NCI-H1105 treated with DMSO at 0.1 percent for 48 hours (cell line): ENCODE measurements around the gene IPO11.
"Not testable (repeated sequence)": the region's sequence is repeated elsewhere in the genome, so short reads cannot be mapped to it uniquely, and the experiment has no call there.

Experiments used
- DNase-seq: peaks from one replicate; lab custom pipeline; 2025; lab: John Stamatoyannopoulos, UW

The IPO11 gene

GRCh38 chr5:62645223-62645622 lies 232.7 kb downstream of the IPO11 start:
- no peak for DNase-seq

GRCh38 chr5:62647241-62647640 lies 234.7 kb downstream of the IPO11 start:
- no peak for DNase-seq

DNA sequence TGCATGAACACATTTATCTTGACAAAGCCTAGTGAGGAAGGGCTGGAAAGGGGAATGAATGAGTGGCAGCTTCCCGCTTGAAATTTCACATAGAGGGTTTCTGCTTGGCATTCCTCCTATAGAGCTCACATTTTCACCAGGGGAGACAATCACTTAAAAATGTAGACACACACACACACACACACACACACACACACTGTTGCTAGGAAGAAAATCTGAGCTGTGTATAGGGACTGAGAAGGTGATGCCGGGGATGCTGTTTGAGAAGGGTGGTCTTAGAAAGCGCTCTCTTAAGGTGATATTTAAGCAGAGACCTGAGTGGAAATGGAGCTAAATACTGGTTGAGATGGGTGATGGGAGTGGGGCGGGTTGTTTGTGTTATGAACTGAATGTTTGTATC lies 236.5 kb downstream of the IPO11 start:
- no peak for DNase-seq

DNA sequence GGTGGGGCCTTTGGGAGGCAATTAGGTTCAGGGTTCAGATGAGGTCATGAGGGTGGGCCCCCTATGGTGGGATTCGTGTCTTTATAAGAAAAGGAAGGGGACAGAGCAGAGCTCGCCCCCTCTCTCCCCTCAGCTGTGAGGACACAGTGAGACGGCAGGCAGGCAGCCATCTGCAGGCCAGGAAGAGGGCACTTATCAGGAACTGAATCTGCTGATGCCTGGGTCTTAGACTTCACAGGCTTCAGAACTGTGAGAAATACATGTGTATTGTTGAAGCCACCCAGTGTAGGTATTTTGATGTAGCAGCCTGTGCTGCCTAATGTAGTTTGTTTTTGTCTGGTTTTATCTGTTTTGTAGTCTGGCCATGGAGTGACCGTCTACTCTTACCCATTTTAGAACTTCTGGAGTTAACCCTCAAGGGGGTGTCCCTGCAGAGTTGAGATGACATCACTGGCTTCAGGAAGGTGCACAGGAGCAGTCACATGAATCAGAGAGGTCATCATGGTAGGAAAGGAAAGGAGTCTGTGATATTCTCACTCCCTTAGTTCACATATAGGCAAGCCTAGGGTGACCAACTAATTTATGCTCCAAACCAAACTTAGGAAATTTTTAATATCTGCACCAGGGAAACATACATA lies 237.0 kb downstream of the IPO11 start:
- no peak for DNase-seq

DNA sequence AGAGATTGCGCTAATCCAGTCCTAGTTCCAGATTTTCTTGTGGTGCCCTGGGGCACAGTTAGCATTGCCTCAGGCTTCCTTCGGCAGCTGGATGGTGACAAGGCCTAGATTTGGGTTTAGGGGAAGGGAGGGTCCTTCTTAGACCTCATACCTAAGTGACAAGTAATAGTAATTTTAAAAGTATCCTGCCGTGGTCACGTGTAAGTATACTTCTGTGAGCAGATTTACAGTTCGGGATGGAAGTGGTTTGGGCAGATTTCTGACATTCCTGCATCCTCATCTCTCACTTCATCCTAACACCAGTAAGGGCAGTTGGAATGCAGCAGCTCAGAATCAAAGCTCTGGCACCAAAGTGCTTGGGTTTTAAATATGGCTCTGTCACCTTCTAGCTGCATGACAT lies 237.6 kb downstream of the IPO11 start:
- no peak for DNase-seq

- DNase-seq, result no peak
These were observed 239.7 kb downstream of the IPO11 start for GRCh38 chr5:62652225-62652624.

DNA sequence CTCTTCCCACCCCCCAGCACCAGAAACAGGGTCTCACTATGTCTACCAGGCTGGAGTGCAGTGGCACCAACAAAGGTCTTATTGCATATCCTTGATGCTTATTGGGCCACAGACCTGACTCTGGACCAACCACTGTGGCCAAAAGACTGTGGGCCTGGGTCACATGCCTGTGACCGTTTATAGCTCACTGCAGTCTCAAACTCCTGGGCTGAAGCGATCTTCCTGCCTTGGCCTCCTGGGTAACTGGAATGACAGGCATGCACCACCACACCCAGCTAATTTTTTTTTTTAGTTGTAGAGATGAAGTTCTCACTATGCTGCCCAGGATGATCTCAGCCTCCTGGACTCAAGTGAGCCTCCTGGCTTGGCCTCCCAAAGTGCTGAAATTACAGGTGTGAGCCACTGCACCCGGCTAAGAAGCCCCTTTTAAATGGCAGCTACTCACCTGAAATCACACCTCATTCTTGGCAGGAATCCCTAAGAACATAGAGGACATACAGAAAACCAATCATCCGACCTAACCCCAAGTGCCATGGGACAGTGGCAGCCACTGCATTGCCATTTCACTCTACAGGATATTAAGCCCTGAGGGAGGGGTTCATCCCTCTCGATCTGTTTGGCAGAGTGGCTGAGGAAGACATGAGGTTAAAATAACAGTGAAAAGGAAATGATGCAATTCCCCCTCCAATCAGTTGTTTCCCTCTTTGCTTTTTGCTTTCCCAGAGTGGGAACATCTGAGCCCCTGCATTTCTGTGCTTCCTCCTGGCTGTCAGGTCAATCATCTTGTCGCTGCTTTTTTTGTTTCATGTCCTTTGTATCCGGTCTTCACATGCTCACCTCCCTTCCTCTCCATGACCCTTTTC lies 240.7 kb downstream of the IPO11 start:
- no peak for DNase-seq

DNA sequence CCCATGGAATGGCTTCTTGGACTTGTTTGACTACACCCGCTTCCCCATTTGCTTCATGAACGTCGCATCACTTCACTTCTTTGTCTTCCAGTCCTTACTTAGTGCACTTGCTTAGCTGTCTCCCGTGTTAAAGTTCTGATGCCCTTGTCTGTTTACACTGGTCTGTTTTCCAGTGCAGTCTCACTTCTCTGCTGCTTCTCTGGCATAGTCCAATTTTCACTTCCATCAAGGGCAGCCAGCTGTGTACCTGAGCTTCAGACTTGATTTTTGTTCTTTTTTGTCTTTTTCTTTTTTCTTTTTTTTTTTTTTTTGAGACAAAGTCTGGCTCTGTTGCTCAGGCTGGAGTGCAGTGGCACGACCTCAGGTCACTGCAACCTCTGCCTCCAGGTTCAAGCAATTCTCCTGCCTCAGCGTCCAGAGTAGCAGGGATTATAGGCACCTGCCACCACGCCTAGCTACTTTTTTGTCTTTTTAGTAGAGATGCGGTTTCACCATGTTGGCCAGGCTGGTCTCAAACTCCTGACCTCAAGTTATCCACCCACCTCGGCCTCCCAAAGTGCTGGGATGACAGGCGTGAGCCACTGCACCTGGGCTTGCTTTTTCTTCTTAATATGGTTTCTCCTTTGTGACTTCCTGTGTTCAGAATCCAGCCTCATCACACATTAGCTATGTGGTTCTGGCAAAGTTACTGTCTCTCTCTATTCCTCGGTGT lies 241.5 kb downstream of the IPO11 start:
- DNase-seq, result no peak

- DNase-seq, result not testable (repeated sequence)
These were observed 245.2 kb downstream of the IPO11 start for GRCh38 chr5:62657772-62658171.

DNA sequence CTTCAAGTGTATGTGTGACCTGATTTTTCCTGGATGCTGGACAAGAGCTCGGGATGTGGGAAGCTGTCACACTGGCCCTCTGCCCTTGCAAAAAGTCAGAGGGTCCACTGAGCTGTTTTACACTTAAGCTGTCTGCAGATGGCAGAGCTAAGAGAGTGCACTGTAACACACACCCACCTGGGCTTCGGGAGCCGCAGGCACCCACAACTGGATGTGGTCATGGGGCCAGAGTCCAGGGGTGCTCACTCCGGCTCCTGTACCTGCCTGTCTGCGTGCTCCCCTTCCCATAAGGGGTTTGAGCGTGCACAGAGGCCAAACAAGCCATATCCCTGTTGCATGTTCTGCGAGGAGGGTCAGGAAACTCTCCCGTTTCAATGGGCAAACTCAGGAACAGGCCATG lies 248.6 kb downstream of the IPO11 start:
- no peak for DNase-seq

GRCh38 chr5:62662521-62662920 lies 250.0 kb downstream of the IPO11 start:
- DNase-seq, result no peak

DNA sequence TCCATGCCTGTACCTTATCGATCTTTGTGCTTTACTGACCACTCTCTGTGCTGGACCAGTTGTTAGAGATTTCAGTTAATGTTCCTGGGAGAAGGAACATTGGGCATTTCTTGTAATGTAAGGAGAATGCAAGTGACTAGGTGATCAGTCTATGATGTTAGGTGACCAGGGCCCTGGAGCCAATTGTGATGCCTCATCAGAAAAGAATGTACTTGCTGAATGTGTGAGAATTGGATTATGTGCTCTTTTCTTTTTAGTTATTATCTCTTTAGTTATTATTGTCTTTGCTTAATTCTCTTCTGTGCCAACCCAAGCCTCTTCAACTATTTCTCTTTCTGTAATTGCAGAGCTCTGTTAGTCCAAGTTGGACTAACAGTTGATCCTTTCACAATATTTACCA lies 258.9 kb downstream of the IPO11 start:
- no peak for DNase-seq

- not testable (repeated sequence) for DNase-seq
These were observed 264.0 kb downstream of the IPO11 start for GRCh38 chr5:62676596-62676995.
